Measurements from ENCODE around the gene SUMO4.

- TF ChIP-seq CTCF (IDR thresholded peaks at IDR 0.05) (no peak), REST (IDR thresholded peaks at IDR 0.05; ENCODE audit: insufficient read depth in 1 of 2, low read depth in 2 of 2, low read length in 1 of 2) (no peak), TCF7L2 (IDR thresholded peaks at IDR 0.05; ENCODE audit: low read depth, low read length) (no peak), POLR2AphosphoS5 (IDR thresholded peaks at IDR 0.05; ENCODE audit: low read depth, low read length) (no peak), SIN3A (IDR thresholded peaks at IDR 0.05; ENCODE audit: borderline replicate concordance, insufficient read depth, low read depth, low read length) (no peak)
Observed at GRCh38 chr6:149445573-149445972, 45.5 kb downstream of the SUMO4 start.
